ENCODE results near the gene ARF1.
A peak's percentile ranks its signal among the peaks of the same experiment; 100 is the strongest.

ARF1 gene

DNA sequence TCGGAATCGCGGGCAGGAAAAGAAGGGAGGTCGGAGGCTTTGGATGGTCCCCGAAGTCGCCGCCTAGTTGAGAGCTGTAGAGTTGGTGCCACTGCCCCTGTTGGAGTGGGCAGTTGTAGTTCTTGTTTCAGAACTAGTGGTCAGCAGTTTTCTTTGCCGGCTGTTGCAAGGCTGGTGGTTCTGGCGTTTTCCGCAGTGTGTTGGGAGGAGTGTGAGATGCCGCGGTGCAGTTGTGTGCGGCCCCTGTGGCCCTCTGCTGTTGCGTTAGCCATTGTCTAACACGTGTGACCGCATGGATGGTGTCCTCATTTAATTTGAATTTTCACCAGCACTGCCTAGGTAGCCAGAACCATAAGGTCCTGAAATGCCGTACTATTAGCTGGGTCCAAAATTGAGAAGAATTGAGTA, 1.4 kb downstream of the ARF1 start:
- no peak for DNase-seq (ENCODE audit: low read depth)
- TF ChIP-seq, protein P1, sequence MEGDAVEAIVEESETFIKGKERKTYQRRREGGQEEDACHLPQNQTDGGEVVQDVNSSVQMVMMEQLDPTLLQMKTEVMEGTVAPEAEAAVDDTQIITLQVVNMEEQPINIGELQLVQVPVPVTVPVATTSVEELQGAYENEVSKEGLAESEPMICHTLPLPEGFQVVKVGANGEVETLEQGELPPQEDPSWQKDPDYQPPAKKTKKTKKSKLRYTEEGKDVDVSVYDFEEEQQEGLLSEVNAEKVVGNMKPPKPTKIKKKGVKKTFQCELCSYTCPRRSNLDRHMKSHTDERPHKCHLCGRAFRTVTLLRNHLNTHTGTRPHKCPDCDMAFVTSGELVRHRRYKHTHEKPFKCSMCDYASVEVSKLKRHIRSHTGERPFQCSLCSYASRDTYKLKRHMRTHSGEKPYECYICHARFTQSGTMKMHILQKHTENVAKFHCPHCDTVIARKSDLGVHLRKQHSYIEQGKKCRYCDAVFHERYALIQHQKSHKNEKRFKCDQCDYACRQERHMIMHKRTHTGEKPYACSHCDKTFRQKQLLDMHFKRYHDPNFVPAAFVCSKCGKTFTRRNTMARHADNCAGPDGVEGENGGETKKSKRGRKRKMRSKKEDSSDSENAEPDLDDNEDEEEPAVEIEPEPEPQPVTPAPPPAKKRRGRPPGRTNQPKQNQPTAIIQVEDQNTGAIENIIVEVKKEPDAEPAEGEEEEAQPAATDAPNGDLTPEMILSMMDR (conservative IDR thresholded peaks at IDR 0.05; ENCODE audit: low read depth, low read length): no peak

GRCh38 chr1:228084325-228084724, 1.8 kb downstream of the ARF1 start:
- TF ChIP-seq, protein P1 (conservative IDR thresholded peaks at IDR 0.05; ENCODE audit: low read depth, low read length): no peak
- peak overlapping the region; percentile 95 for H3K4me3 ChIP-seq (ENCODE audit: low read length)
- no peak for DNase-seq (ENCODE audit: low read depth)

More for the DNA sequence above, 1.4 kb downstream of the ARF1 start:
- H3K4me3 ChIP-seq (ENCODE audit: low read length): peak overlapping the region; percentile 95

GRCh38 chr1:228084797-228085196, 2.3 kb downstream of the ARF1 start:
- TF ChIP-seq, protein P1 (conservative IDR thresholded peaks at IDR 0.05; ENCODE audit: low read depth, low read length): no peak
- peak overlapping the region; percentile 95 for H3K4me3 ChIP-seq (ENCODE audit: low read length)
- no peak for DNase-seq (ENCODE audit: low read depth)

GRCh38 chr1:228085287-228085951, 2.9 kb downstream of the ARF1 start:
- TF ChIP-seq, protein P1 (conservative IDR thresholded peaks at IDR 0.05; ENCODE audit: low read depth, low read length): no peak
- no peak for DNase-seq (ENCODE audit: low read depth)
- peak overlapping the region; percentile 24 for H3K4me3 ChIP-seq (ENCODE audit: low read length)

- no peak overlapping the region for H3K4me3 ChIP-seq (ENCODE audit: low read length)
- DNase-seq (ENCODE audit: low read depth): no peak
- TF ChIP-seq, protein P1 (conservative IDR thresholded peaks at IDR 0.05; ENCODE audit: low read depth, low read length): no peak
Observed at GRCh38 chr1:228087771-228088251, 5.3 kb downstream of the ARF1 start.

DNA sequence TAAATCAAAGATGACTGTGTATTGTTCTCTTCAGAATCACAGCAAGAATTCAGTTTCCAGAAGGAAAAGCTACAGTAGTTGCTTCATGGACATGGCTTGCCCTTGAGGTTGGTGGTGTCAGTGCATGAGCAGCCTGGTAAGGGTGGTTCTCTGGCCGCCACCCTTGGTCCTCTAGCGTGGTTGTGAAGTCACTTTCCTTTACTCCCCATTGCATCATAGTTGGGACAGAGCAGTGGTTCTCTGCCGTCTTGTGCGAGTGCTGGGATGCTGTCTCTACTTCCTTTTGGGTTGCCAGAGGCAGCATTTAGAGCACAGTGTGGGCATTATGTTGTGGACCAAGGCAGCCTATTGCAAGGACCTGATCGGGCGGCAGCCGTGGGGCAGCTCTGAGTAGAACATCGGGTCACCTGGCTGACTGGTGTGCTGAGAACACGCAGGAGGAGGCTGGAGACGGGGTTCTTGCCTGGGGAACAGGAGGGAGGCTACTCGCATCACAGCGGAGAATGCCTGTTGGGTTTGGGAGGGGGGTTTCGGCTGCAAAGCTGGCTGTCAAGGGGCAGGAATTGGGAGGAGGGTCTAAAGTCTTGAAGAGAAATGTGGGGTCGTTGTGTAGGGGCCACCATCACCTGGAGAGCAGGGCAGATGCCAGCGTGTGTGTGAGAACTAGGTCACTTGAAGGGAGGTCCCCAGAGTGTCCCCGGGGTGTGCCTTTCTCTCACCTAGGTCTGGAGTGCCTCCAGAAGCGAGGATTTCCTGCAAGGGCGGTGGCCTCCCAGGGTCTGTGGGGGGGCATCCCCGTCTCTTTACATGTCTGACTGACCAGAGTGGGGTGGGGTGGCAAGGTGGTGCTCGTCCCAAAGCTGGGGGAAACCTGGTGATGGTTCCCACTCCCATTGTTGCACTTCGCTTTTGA, 6.3 kb downstream of the ARF1 start:
- TF ChIP-seq, protein P1 (conservative IDR thresholded peaks at IDR 0.05; ENCODE audit: low read depth, low read length): no peak
- DNase-seq (ENCODE audit: low read depth): no peak
- H3K4me3 ChIP-seq (ENCODE audit: low read length): no peak overlapping the region
